ENCODE data around the gene PPP1CA.

DNA sequence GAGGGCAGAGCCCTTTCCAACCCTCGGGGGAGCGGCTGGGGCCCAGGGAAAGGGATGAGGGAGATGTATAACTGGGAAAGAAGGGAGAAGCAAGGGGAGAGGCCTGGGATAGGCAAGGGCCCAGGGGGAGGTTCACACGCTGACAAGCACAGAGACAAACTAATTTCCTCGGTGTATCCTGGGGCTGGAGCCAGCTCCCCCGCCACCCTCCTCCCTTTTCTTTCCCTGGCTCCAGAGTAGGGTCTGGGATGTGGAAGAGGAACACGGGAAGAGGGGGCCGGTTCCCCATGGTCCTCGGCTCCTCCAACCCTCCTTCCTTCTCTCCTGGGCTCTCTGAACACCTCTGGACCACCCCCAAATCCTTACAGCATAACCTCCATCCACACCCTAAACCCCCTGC is 35.1 kb downstream of the PPP1CA start:
- no peak for TF ChIP-seq EZH2 (IDR thresholded peaks at IDR 0.05; ENCODE audit: low read length)
- TF ChIP-seq, protein P1, sequence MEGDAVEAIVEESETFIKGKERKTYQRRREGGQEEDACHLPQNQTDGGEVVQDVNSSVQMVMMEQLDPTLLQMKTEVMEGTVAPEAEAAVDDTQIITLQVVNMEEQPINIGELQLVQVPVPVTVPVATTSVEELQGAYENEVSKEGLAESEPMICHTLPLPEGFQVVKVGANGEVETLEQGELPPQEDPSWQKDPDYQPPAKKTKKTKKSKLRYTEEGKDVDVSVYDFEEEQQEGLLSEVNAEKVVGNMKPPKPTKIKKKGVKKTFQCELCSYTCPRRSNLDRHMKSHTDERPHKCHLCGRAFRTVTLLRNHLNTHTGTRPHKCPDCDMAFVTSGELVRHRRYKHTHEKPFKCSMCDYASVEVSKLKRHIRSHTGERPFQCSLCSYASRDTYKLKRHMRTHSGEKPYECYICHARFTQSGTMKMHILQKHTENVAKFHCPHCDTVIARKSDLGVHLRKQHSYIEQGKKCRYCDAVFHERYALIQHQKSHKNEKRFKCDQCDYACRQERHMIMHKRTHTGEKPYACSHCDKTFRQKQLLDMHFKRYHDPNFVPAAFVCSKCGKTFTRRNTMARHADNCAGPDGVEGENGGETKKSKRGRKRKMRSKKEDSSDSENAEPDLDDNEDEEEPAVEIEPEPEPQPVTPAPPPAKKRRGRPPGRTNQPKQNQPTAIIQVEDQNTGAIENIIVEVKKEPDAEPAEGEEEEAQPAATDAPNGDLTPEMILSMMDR (optimal IDR thresholded peaks at IDR 0.05 in 1 of 3, IDR thresholded peaks at IDR 0.05 in 1 of 3, conservative IDR thresholded peaks at IDR 0.05 in 1 of 3; ENCODE audit: extremely low read depth in 1 of 3, insufficient read depth in 2 of 3, low read length in 3 of 3): no peak

Measured in keratinocyte (primary cell).